ENCODE measurements around the gene KIAA1755.

GRCh38 chr20:38171675-38172043 lies 88.9 kb downstream of the KIAA1755 start:
- TF ChIP-seq CTCF (conservative IDR thresholded peaks at IDR 0.05; ENCODE audit: low read depth, low read length) (no peak), EZH2 (IDR thresholded peaks at IDR 0.05; ENCODE audit: borderline replicate concordance, low read depth, low read length, poor library complexity, severe bottlenecking) (no peak)
